HG03095 (cell line): ENCODE data around the gene CIB4.

Source experiments
- ATAC-seq: cut with Tn5 transposase; IDR thresholded peaks from one replicate; pipeline ENCODE4 v1.9.1; 2021; ENCODE audit warnings: moderate library complexity; ENCODE audit not compliant: unreplicated experiment

The CIB4 gene

GRCh38 chr2:26640781-26641564 is at the start of gene CIB4:
CIB4 (minus strand) TSS chr2:26641366; CDS start chr2:26641314, 52 bp downstream.
- no peak for ATAC-seq

GRCh38 chr2:26687801-26688200 is 46.6 kb upstream of the CIB4 start:
- no peak for ATAC-seq

GRCh38 chr2:26687328-26687727 is 46.2 kb upstream of the CIB4 start:
- no peak for ATAC-seq

- no peak for ATAC-seq
These were observed 45.0 kb upstream of the CIB4 start for GRCh38 chr2:26685989-26686839.

GRCh38 chr2:26685341-26685740 is 44.2 kb upstream of the CIB4 start:
- no peak for ATAC-seq

- ATAC-seq, result no peak
These were observed 42.4 kb upstream of the CIB4 start for GRCh38 chr2:26683583-26683982.

- no peak for ATAC-seq
These were observed 41.0 kb upstream of the CIB4 start for GRCh38 chr2:26682155-26682554.

- no peak for ATAC-seq
These were observed 40.5 kb upstream of the CIB4 start for GRCh38 chr2:26681656-26682055.

- no peak for ATAC-seq
These were observed 38.7 kb upstream of the CIB4 start for GRCh38 chr2:26679867-26680266.

- ATAC-seq, result no peak
These were observed 36.9 kb upstream of the CIB4 start for GRCh38 chr2:26678035-26678434.

GRCh38 chr2:26675651-26676255 is 34.6 kb upstream of the CIB4 start:
- ATAC-seq, result no peak

GRCh38 chr2:26674771-26675170 is 33.6 kb upstream of the CIB4 start:
- no peak for ATAC-seq

- no peak for ATAC-seq
These were observed 33.0 kb upstream of the CIB4 start for GRCh38 chr2:26674002-26674751.

- ATAC-seq, result no peak
These were observed 31.7 kb upstream of the CIB4 start for GRCh38 chr2:26672818-26673393.

- ATAC-seq, result no peak
These were observed 31.1 kb upstream of the CIB4 start for GRCh38 chr2:26672112-26672817.

- no peak for ATAC-seq
These were observed 30.5 kb upstream of the CIB4 start for GRCh38 chr2:26671691-26672090.

- ATAC-seq, result no peak
These were observed 29.8 kb upstream of the CIB4 start for GRCh38 chr2:26670931-26671460.

- ATAC-seq, result no peak
These were observed 29.0 kb upstream of the CIB4 start for GRCh38 chr2:26670171-26670570.

GRCh38 chr2:26668856-26669750 is 27.9 kb upstream of the CIB4 start:
- no peak for ATAC-seq
